Hepatic stellate cell (primary cell): ENCODE measurements around the gene ITPR3.
"Not testable (repeated sequence)": the region's sequence is repeated elsewhere in the genome, so short reads cannot be mapped to it uniquely, and the experiment has no call there.

Experiments
- DNase-seq: peaks from one replicate; pipeline ENCODE4 v3.0.0; 2011; ENCODE audit warnings: low spot score

The ITPR3 gene

GRCh38 chr6:33591424-33592032, 29.6 kb upstream of the ITPR3 start:
- DNase-seq: no peak

DNA sequence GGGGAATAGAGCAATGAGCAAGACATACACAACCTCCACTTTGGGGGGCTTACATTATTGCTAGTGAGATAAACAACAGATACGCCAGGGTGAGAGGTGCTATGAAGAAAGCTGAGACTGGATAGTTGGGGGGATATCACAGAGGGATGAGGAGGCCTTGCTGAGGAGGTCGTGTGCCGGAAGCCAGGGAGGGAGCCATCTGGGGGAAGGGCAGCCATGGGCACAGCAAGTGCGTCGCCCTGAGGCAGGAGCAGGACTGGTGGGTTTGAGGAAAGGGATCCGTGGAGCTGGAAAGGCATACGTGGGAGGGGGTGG, 28.9 kb upstream of the ITPR3 start:
- DNase-seq: no peak

- no peak for DNase-seq
Measured at GRCh38 chr6:33592595-33593413, 28.3 kb upstream of the ITPR3 start.

GRCh38 chr6:33593414-33593727, 27.8 kb upstream of the ITPR3 start:
- DNase-seq: no peak

- no peak for DNase-seq
Measured at GRCh38 chr6:33595001-33595846, 25.9 kb upstream of the ITPR3 start.

DNA sequence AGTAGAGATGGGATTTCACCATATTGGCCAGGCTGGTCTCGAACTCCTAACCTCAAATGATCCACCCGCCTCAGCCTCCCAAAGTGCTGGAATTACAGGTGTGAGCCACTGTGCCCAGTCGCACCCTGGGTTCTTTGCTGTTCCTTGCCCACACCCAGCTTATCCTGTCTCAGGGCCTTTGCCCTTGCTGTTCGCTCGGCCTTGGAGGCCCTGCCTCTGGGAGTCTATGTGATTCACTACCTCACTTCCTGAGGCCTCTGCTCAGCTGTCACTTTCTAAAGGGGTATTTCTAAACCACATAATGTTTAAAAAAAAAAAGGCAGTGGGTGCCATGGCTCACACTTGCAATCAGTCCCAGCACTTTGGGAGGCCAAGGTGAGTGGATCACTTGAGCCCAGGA, 24.2 kb upstream of the ITPR3 start:
- DNase-seq: not testable (repeated sequence)

- no peak for DNase-seq
Measured at GRCh38 chr6:33597551-33598322, 23.4 kb upstream of the ITPR3 start.

DNA sequence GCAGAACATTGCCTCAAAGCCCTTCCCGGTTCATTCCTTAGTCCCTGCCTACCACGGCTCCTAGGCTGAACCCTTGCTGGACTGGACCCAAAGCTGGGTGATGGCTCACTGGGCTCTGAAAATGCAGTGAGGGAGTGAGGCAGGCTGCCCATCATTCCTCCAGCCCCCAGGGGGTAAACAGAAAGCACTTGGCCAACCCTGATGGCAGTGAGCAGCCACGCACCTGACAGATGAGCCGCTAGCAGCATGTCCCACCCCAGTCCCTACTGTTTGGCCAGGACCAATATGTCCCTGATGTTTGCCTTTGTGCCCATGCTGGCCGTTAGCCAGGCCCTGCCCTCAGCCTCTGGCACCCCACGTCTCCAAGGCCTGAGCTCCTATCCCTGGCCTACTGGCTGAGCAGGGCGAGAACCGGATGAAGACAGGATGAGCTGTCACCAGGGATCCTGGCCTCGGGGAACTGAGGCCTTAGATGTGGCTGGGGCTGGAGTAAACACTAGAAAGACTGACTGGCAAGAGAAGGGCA, 21.6 kb upstream of the ITPR3 start:
- no peak for DNase-seq

DNA sequence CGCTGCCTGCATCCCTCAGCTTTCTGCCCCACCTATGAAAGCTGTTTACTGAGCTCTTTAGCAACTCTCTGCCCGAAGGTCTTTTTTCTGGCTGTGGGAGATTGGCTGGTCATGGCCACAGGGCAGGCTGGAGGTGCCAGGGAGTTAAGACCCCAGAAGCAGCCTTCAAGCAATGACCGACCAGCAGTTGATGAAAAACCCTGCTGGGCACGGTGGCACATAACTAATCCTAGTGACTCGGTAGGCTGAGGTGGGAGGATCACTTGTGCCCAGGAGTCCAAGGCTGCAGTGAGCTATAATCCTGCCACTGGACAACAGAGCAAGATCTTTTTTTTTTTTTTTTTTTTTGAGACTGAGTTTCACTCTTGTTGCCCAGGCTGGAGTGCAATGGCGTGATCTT, 20.4 kb upstream of the ITPR3 start:
- DNase-seq: no peak

DNA sequence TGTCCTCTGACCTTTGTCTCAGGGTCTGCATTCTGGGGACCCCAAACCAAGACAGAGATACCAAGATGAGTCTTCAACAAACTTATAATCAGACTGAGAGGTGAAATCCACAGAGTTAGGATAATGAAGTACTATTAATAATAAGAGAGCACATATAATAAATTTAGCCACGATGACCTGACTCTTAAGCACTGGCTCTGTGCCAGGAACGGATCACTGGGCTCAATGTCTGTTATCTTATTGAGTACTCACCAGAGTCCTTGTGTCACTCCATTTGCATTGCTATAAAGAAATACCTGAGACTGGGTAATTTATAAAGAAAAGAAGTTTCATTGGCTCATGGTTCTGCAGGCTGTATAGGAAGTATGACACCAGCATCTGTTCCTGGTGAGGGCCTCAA, 18.9 kb upstream of the ITPR3 start:
- no peak for DNase-seq

GRCh38 chr6:33604941-33605854, 15.9 kb upstream of the ITPR3 start:
- DNase-seq: no peak

DNA sequence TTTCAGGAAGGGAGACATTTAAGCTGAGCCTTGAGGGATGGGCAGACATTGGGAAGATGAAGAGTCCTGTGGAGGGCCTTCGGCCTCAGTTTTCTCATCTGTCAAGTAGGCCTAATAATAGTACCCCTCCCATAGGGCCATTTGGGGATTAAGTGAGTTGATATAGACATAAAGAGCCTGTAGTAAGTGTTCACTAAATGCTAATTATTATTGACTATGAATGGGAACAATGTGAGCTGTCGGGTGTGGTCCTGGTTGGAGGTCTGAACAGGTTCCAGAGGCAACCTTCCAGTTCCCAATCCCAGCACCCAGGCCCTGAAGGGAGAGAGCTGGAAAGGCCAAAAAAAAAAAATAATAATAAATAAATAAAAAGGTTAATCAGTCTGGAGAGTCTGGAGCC, 14.5 kb upstream of the ITPR3 start:
- no peak for DNase-seq

DNA sequence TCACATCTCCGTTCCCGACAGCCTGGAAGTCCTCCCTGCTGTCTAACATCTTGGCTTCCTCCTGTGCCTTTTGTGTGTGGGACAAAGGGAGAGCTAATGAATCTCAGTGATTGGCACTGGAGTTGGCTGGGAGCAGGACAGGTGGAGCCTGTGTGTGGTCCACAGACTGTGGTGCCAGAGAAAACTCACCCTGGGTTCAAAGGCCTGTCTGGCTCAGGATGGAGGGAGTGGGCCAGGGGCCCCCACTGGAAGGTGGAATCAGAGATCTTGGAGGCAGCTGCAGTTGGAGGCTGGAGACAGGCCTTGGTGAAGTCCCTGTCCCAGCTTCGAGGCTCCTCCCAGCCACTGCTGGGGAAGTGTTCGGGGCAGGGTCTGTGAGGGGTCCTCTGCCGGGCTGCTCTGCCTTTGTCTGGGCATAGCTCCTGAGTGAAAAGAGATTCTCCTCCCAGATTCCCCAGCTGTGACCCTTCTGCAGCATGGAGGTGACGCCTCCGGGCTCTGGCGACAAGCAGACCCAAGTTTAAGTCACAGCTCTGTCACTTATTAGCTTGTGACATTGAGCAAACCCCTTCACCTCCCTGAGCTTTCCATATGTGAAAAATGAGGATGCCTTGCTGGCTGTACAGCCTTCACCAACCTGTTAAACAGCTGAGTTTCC, 13.9 kb upstream of the ITPR3 start:
- no peak for DNase-seq

DNA sequence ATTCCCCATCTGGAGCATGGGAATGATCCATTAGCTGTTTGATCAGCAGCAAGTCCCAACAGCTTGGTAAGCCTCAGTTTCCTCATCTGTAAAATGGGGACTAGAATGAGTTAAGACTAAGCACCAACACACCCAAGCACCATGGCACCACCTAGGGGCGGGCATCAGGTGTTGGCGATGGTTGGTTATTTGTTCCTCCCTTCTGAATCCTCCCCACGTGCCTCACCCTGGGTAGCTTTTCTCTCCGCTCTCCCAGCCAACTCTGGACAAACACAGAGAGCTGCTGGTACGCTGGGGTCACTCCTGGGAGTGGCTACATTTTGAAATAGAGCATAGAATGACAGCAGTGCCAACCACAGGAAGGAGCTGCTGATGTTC, 13.3 kb upstream of the ITPR3 start:
- DNase-seq: no peak

DNA sequence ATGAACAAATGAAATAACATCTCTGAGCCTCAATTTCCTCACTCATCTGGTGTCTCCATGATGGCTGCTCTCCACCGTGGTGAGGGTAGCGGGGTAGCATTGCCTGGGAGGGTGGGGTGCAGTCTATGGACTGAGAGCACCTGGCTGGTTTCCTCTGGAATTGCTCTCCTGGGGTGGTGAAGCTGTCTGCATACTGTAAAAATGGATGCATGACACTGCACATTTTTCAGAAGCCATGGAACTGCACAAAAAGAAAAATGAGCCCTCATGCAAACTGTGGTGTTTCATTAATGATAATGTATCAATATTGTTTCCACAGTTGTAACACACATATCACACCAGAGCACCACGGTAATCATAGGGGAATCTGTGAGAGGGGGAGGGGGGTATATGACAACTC, 12.1 kb upstream of the ITPR3 start:
- no peak for DNase-seq

DNA sequence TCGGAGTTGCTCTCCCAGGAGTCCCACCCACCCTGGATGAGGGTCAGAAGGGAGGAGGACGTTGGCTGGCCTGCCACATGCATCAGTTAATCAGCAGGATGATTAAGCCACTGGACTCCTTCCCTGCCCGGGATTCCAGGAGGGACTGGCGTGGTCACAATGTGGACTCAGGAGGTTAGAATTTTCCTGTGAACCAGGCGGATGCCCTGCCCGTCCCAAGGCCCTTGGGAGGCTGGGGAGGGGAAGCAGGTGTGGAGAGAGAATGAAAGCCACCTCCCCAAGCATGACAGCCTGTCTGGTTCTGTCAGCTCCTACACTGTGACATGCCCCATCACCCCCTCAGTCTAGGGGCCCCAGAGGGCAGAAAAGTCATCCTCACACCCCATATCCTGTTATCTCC, 11.6 kb upstream of the ITPR3 start:
- peak; percentile 73 for DNase-seq

- no peak for DNase-seq
Measured at GRCh38 chr6:33610067-33610466, 11.1 kb upstream of the ITPR3 start.

DNA sequence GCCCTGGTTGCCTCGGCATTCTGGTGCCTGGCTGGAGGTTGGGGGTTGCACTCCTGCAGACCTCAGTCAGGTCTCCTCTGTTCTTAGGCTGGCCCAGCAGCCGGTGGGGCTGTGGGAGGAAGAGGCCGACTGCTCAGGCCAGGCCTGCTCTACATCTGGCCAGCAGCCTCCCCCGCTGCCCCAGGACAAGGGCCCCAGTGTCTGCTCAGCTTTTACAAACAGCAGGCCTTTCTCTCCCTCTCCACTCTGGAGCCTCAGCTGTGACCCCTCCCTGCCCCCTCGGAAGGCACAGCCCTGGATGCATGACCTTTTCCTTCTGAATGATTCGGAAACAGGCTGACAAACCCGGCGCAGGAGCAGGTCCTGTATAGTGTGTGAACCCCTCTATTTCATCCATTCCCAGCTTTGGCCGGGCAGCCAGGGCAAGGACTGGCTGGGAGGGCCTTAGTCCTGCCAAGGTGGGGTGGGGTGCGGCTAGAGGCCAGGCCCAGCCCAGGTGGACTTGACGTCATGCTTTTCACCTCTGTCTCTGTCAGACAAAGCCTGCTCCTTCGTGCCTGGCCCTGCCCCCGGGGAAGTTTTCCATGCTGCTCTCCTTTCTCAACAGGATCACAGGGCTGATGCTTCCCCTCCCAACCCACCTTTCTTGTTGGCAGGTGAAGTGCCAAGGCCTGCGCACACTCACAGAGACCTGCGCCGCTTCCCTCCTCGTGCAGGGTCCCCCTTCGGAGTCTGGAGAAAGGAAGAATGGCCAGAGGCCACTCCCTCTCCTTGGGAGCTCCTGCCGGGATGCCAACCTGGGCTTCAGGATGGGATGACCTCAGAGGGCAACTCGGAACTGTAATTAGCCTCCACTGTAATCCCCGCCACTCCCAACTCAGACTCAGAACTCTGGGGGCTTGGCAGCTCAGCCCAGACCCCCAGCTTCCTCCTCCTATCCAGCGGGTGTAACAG, 10.1 kb upstream of the ITPR3 start:
- no peak for DNase-seq

- no peak for DNase-seq
Measured at GRCh38 chr6:33613146-33613794, 7.9 kb upstream of the ITPR3 start.
